BLaER1 (cell line): ENCODE data around the gene GOLGA1.
"Not testable (repeated sequence)": the region's sequence is repeated elsewhere in the genome, so short reads cannot be mapped to it uniquely, and the experiment has no call there.

Experiments used
- H3K27ac ChIP-seq: shearing (Covaris generic); formaldehyde crosslinking; 2 replicates; pipeline ENCODE4 v1.8.1; 2022
- H3K27me3 ChIP-seq: shearing (Covaris generic); formaldehyde crosslinking; 2 replicates; pipeline ENCODE4 v1.8.1; 2022
- H3K36me3 ChIP-seq: shearing (Covaris generic); formaldehyde crosslinking; 2 replicates; pipeline ENCODE4 v1.8.1; 2022
- H3K4me1 ChIP-seq: shearing (Covaris generic); formaldehyde crosslinking; 2 replicates; pipeline ENCODE4 v1.8.1; 2022
- H3K4me2 ChIP-seq: shearing (Covaris generic); formaldehyde crosslinking; 2 replicates; pipeline ENCODE4 v1.8.1; 2022
- H3K4me3 ChIP-seq: shearing (Covaris generic); formaldehyde crosslinking; 2 replicates; pipeline ENCODE4 v1.8.1; 2022
- H3K9ac ChIP-seq: shearing (Covaris generic); formaldehyde crosslinking; 2 replicates; pipeline ENCODE4 v1.8.1; 2022
- H3K9me3 ChIP-seq: shearing (Covaris generic); formaldehyde crosslinking; 2 replicates; pipeline ENCODE4 v1.8.1; 2022
- H4K20me1 ChIP-seq: shearing (Covaris generic); formaldehyde crosslinking; 2 replicates; pipeline ENCODE4 v1.8.1; 2022
- Cebpa-rat ChIP-seq: shearing (Covaris generic); IDR thresholded peaks from 2 replicates; pipeline ENCODE4 v1.8.1; 2022

The GOLGA1 gene, protein sequence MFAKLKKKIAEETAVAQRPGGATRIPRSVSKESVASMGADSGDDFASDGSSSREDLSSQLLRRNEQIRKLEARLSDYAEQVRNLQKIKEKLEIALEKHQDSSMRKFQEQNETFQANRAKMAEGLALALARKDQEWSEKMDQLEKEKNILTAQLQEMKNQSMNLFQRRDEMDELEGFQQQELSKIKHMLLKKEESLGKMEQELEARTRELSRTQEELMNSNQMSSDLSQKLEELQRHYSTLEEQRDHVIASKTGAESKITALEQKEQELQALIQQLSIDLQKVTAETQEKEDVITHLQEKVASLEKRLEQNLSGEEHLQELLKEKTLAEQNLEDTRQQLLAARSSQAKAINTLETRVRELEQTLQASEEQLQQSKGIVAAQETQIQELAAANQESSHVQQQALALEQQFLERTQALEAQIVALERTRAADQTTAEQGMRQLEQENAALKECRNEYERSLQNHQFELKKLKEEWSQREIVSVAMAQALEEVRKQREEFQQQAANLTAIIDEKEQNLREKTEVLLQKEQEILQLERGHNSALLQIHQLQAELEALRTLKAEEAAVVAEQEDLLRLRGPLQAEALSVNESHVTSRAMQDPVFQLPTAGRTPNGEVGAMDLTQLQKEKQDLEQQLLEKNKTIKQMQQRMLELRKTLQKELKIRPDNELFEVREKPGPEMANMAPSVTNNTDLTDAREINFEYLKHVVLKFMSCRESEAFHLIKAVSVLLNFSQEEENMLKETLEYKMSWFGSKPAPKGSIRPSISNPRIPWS

DNA sequence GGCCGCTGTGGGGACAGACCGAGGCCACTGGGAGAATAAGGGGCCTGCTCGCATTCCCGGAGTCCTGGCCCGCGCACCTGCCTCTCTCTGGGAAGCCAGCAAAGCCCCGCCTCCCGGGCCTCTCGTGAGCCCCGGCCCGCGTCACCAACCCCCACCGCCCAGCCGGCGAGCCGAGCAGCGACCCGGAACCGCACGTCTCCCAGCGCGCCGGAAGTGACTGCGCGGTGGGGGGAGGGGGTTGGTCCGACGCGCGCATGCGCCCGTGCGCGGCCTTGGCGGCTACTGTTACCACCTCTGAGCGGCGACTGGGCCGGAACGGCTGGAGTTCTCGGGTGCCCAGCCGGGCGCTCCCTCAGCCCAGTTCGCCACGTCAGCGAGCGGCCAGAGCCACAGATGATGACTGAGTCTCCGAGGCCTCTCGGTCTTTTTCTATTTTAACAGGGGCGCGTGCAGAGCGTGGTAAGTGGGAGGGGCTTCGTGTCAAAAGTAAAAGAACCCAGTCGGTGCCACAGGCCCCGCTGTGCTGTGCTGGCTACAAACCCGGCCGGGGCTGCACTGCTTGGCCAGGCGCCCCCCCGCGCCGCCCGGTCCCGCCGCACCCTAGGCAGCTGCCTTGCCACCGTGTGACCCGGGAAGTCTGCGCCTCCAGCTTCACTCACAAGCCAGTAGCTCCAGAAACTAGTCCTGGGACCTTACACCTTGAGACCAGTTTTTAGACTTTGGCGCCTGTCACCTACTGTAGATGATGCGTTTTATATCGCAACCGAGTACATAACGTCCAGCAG lies at the start of gene GOLGA1:
TSS of gene GOLGA1 (minus strand) at position 190 of the 785 bp plus-strand sequence. CDS start 2,372 bp downstream, outside the sequence.
- TF ChIP-seq Cebpa-rat, result no peak
- Histone ChIP-seq H3K9ac (peak within 1 kb of the TSS; percentile 92), H3K27me3 (no peaks in the 10 kb centered on the region), H3K4me2 (peak within 1 kb of the TSS; percentile 85), H3K4me3 (peak within 1 kb of the TSS; percentile 84), H4K20me1 (no peaks in the 10 kb centered on the region), H3K4me1 (peaks cover 22% of the 10 kb centered on the region), H3K36me3 (peaks cover 14% of the 10 kb centered on the region), H3K27ac (peak within 1 kb of the TSS; percentile 93), H3K9me3 (no peaks in the 10 kb centered on the region)

DNA sequence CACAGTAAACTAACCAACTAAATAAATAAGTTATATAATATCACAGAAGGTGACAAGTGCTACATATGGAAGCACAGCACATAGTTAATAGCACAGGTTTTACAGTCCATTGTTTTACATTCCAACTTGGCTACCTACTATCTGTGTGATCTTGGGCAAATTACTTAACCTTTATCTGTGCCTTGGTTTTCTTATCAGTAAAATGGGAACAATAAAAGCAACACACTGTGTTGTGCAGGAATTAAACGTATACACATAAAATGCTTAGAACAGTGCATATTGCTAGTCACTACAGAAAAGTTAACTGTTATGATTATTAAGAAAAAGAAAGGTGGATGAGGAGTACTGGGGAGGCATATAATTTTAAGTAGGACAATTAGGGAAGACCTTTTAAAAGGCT lies 42.8 kb upstream of the GOLGA1 start:
- Histone ChIP-seq H3K9ac (no peak overlapping the region), H3K4me3 (no peak overlapping the region), H3K4me2 (no peak overlapping the region), H3K27me3 (no peaks in the 10 kb centered on the region), H3K4me1 (no peaks in the 10 kb centered on the region), H3K27ac (no peak overlapping the region), H3K36me3 (peaks cover 66% of the 10 kb centered on the region), H3K9me3 (no peaks in the 10 kb centered on the region), H4K20me1 (no peaks in the 10 kb centered on the region)
- TF ChIP-seq Cebpa-rat, result no peak

DNA sequence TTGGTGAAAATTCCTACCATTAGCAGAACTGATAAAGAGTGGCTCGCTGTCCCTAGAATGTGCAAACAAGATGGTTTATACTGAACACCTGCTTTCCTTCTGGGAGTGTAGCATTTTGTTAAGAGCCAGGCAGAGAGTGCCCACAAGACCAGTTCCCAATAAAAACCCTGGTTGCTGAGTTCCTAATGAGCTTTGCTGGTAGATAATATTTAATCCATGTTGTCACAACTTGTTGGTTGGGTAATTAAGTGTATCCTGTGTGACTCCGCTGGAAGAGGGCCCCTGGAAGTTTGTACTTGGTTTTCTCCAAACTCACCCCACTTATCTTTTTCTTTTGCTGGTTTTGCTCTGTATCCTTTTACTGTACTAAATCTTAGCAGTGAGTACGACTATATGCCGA lies 39.5 kb upstream of the GOLGA1 start:
- no peak overlapping the region for H3K27ac ChIP-seq
- no peak overlapping the region for H3K4me3 ChIP-seq
- H3K4me2 ChIP-seq, result no peak overlapping the region
- no peaks in the 10 kb centered on the region for H3K27me3 ChIP-seq
- TF ChIP-seq Cebpa-rat, result no peak
- no peak overlapping the region for H3K9ac ChIP-seq
- H4K20me1 ChIP-seq, result no peaks in the 10 kb centered on the region
- H3K9me3 ChIP-seq, result no peaks in the 10 kb centered on the region
- H3K4me1 ChIP-seq, result no peaks in the 10 kb centered on the region
- H3K36me3 ChIP-seq, result peaks cover 69% of the 10 kb centered on the region

DNA sequence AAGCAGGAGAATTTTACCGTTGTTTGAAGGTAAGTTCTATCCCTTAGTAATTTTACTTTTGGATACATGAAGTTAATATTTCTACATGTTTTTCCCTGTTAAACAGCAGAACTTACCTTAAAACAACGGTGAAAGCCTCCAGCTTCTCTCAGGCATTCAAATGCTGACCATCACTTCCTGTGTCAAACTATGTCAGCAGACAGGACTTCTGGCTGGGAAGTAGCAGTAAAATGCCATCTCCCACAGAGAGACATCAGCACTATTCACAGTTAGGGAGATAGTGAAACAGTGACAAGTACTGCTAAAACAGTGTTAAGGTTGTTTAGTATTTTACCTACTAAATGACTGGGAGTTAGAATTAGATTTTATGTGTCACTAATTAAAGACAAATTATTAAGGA lies 34.2 kb upstream of the GOLGA1 start:
- Histone ChIP-seq H3K36me3 (peaks cover 71% of the 10 kb centered on the region), H3K27ac (no peak overlapping the region)
- TF ChIP-seq Cebpa-rat, result no peak

DNA sequence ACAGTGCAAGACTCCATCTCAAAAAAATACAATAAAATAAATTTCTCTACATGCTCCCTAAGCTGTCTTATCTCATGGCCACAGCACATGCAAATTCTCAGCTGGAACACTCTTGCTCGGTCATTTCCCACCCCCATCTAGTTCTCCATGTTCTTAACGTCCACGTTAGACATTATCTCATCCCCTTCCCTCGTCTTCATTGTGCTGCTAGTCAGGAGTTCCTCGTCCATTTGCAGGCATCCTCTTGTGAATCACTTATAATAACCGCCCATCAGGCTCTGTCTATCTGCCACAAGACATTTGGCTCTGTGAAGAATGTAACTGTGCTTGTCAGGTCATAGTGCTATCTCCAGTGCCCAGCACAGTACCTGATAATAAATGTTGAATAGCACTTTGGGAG lies 32.9 kb upstream of the GOLGA1 start:
- Histone ChIP-seq H4K20me1 (no peaks in the 10 kb centered on the region), H3K36me3 (peaks cover 74% of the 10 kb centered on the region), H3K27ac (no peak overlapping the region), H3K9ac (no peak overlapping the region), H3K4me3 (no peak overlapping the region), H3K27me3 (no peaks in the 10 kb centered on the region), H3K9me3 (no peaks in the 10 kb centered on the region), H3K4me2 (no peak overlapping the region), H3K4me1 (no peaks in the 10 kb centered on the region)
- TF ChIP-seq Cebpa-rat, result no peak

More for the DNA sequence above, 34.2 kb upstream of the GOLGA1 start:
- Histone ChIP-seq H3K9ac (no peak overlapping the region), H3K4me2 (no peak overlapping the region), H3K9me3 (no peaks in the 10 kb centered on the region), H3K4me1 (no peaks in the 10 kb centered on the region), H3K4me3 (no peak overlapping the region), H3K27me3 (no peaks in the 10 kb centered on the region), H4K20me1 (no peaks in the 10 kb centered on the region)

DNA sequence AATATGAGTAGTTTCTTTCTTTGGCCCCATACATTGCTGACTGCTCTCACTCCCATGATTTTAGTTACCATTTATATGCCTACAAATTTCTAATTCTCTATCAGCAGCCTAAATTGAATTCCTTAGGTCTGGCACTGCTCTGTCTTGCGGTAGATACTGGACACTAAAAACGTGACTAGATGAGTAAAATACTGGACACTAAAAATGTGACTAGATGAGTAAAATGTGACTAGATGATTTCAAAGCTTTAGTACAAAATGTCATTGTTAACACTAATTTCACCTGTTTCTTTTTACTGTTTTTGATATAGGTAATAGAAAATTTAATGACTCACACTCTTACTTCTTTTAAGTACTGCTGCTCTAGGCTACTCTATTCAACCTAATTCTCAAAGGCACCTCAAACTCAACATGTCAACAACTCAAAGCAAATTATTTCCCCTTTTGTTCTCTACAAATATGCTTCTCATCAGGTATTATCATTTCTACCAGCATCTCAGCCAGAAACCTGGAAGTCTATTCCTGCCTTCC lies 31.4 kb upstream of the GOLGA1 start:
- no peaks in the 10 kb centered on the region for H4K20me1 ChIP-seq
- no peak for TF ChIP-seq Cebpa-rat
- no peaks in the 10 kb centered on the region for H3K4me1 ChIP-seq
- no peak overlapping the region for H3K4me3 ChIP-seq
- no peaks in the 10 kb centered on the region for H3K27me3 ChIP-seq
- no peak overlapping the region for H3K9ac ChIP-seq
- H3K9me3 ChIP-seq, result no peaks in the 10 kb centered on the region
- no peak overlapping the region for H3K27ac ChIP-seq
- H3K36me3 ChIP-seq, result peaks cover 82% of the 10 kb centered on the region
- H3K4me2 ChIP-seq, result no peak overlapping the region

DNA sequence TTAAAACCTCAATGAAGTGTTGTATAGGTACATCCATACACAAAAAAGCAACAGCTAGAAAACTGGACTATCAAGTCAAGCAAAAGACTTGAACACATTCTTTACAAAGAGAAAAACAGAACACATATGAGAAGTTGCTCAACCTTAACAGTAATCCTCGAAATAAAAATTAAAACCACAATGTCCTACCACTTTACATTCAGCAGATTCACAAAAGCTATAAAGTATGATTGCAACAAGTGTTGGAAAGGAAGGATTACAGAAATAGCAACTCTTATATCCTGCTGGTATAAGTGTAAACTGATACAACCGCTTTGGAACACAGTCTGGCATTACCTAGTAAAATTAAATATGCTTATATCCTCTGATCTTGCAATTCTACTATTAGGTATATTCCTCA lies 28.5 kb upstream of the GOLGA1 start:
- peaks cover 65% of the 10 kb centered on the region for H3K36me3 ChIP-seq
- no peaks in the 10 kb centered on the region for H3K4me1 ChIP-seq
- H3K27me3 ChIP-seq, result no peaks in the 10 kb centered on the region
- no peak overlapping the region for H3K4me2 ChIP-seq
- H3K9me3 ChIP-seq, result no peaks in the 10 kb centered on the region
- H4K20me1 ChIP-seq, result no peaks in the 10 kb centered on the region
- no peak overlapping the region for H3K9ac ChIP-seq
- no peak overlapping the region for H3K27ac ChIP-seq
- H3K4me3 ChIP-seq, result no peak overlapping the region
- TF ChIP-seq Cebpa-rat, result no peak

DNA sequence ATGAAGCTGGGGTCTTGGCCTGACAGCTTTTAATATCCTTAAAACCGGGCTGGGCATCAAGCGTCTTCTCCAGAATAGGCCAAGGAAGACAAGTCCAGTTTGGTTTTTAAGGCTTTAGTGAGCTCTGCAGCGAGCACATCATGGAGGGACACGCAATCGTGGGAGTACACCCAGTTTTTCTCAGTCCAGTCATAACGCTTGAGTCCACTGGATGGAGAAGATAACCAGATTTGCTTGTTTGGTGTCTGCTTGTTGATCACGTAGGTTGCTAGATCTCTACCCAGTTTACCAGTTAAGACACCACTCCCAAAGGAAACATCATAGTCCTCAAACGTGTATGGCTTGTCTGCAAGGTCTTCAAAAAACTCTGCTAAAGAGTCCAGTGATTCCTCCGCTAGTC lies 27.4 kb upstream of the GOLGA1 start:
- Histone ChIP-seq H3K4me2 (no peak overlapping the region), H3K36me3 (peaks cover 53% of the 10 kb centered on the region), H3K4me3 (no peak overlapping the region), H4K20me1 (no peaks in the 10 kb centered on the region), H3K9me3 (no peaks in the 10 kb centered on the region), H3K27me3 (no peaks in the 10 kb centered on the region), H3K4me1 (no peaks in the 10 kb centered on the region), H3K27ac (no peak overlapping the region), H3K9ac (no peak overlapping the region)
- TF ChIP-seq Cebpa-rat, result no peak

DNA sequence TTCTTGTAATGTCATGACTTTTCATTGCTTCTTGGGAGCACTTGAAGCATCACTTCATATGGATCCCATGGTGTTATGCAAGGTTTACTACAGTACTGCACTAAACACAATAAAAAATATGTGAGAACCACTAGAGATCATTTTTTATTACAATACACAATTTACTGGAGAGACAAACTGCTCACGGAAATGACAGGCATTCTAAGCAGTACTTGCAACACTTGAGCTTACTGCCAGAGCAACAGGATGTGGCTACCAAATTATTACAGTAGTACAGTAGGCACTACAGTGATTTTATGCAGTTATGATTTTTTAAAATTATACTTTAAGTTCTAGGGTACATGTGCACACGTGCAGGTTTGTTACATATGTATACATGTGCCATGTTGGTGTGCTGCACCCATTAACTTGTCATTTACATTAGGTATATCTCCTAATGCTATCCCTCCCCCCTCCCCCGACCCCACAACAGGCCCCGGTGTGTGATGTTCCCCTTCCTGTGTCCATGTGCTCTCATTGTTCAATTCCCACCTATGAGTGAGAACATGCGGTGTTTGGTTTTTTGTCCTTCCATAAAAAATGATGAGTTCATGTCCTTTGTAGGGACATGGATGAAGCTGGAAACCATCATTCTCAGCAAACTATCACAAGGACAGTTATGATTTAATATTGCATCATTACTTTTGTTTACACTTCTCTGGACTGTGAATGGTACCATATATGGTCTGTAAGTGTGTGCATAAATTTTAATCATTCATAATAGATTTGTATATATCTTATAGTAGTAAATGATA lies 25.1 kb upstream of the GOLGA1 start:
- not testable (repeated sequence) for H3K27me3 ChIP-seq, H3K4me1 ChIP-seq, H3K9ac ChIP-seq, H3K4me3 ChIP-seq, H3K27ac ChIP-seq, H4K20me1 ChIP-seq, H3K9me3 ChIP-seq, H3K4me2 ChIP-seq
- peaks cover 42% of the 10 kb centered on the region for H3K36me3 ChIP-seq
